Stomach (tissue), 4 donors: ENCODE data around the gene IL36RN.

Experiments used
- CTCF ChIP-seq, 7 experiments: fragments of 450-650 bp in 4 of 7; fragments of 200-600 bp in 3 of 7; sonication (generic) in 3 of 7; IDR thresholded peaks; one replicate each; pipeline ENCODE4 v1.5.1; 2016 to 2019; ENCODE audit warnings: antibody characterized with exemption in 7 of 7, control low read depth in 2 of 7, mild to moderate bottlenecking in 1 of 7
- EP300 ChIP-seq: sonication (generic); formaldehyde crosslinking; IDR thresholded peaks from one replicate; pipeline ENCODE4 v1.6.1; 2017; ENCODE audit warnings: antibody characterized with exemption
- POLR2A ChIP-seq, 4 donors: fragments of 450-650 bp; IDR thresholded peaks; one replicate each; pipeline ENCODE4 v1.6.1; 2016; ENCODE audit warnings: antibody characterized with exemption in 4 of 4, control low read depth in 2 of 4, mild to moderate bottlenecking in 1 of 4, moderate library complexity in 1 of 4
- POLR2AphosphoS5 ChIP-seq, 3 donors: sonication (generic); formaldehyde crosslinking; IDR thresholded peaks; one replicate each; pipeline ENCODE4 v1.6.1; 2016; ENCODE audit warnings: antibody characterized with exemption in 3 of 3

DNA sequence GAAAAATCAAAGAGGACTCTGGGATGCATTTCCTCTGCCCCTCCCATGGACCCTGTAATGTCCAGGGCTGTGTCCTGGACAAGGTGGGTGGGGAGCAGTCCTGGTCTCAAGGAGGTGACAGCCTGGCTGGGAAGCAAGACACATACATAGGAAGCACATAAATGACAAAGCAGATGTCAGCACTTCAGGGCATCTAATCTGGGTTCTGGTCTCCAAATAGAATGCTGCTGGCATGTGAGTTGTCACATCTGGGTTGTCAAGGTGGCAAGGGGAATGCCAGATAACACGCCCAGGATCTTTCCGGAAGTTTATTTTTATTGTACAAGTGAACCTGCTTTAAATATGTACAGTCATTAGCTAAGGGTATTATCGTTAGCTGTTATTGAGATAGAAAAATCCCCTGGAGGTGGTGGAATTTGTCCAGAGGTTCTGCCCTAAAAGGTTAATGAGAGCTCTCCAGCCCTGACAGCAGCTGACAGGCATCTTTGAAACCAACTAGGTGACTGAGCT, 14.4 kb downstream of the IL36RN start:
- no peak for TF ChIP-seq POLR2A (IDR thresholded peaks at IDR 0.05)
- TF ChIP-seq CTCF (IDR thresholded peaks at IDR 0.05) = no peak
- no peak for TF ChIP-seq EP300
- TF ChIP-seq POLR2AphosphoS5 (IDR thresholded peaks at IDR 0.05) = no peak
